ENCODE data around the gene ATG9A. TPM values are rescaled to one million over a fixed set of nuclear protein-coding genes. Genes with fewer than 3 reads are reported as not detected.
A peak's percentile ranks its signal among the peaks of the same experiment; 100 is the strongest.

The ATG9A gene, protein sequence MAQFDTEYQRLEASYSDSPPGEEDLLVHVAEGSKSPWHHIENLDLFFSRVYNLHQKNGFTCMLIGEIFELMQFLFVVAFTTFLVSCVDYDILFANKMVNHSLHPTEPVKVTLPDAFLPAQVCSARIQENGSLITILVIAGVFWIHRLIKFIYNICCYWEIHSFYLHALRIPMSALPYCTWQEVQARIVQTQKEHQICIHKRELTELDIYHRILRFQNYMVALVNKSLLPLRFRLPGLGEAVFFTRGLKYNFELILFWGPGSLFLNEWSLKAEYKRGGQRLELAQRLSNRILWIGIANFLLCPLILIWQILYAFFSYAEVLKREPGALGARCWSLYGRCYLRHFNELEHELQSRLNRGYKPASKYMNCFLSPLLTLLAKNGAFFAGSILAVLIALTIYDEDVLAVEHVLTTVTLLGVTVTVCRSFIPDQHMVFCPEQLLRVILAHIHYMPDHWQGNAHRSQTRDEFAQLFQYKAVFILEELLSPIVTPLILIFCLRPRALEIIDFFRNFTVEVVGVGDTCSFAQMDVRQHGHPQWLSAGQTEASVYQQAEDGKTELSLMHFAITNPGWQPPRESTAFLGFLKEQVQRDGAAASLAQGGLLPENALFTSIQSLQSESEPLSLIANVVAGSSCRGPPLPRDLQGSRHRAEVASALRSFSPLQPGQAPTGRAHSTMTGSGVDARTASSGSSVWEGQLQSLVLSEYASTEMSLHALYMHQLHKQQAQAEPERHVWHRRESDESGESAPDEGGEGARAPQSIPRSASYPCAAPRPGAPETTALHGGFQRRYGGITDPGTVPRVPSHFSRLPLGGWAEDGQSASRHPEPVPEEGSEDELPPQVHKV
- 10 to 100 TPM; 39.8 to 82.6 (median 47.0) TPM for total RNA-seq

DNA sequence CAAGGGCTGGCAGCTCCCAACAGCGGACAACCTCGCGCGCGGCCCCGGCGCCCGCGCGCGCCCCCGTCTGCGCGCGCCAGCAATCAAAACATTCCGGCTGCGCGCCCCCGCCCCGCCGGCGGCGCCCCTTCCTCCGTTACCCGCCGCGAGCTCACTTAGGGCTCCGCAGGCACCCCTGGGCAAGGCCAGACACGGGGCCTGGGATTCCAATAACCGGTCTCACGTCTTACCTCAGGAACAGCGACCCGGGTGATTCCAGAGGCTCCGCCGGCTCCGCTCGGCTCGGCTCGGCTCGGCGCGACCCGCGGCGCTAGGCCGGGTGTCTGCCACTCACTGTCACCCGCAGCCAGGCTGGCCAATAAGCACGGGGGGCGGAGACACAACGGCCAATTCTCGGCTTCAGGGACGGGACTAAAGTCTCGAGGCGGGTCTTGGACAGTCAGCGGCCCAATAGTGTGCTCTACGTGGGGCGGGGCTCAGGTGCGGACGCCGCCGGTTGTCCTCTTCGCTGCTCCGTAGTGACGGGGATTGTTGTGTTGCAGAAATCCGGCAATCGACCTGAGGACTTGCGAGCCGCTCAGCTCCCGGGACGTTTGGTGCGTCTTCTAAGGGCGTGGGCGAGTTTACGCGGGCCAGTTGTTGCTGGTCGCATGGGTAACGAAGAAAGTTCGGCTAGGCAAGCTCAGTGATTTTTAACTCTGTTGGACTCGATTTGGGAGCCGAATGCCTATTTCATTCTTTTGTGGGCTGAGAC, at the start of gene ATG9A, which contains the start of gene ANKZF1:
TSS of gene ATG9A (minus strand) at position 332 of the 754 bp plus-strand sequence. CDS start 1,612 bp downstream, outside the sequence.
TSS of gene ANKZF1 (plus strand) at position 502 of the 754 bp plus-strand sequence. CDS start 452 bp downstream, outside the sequence.
- 4% methylated on average over 11 of the region's 80 CpGs; no CpG with 5 or more reads in 1 of the 2 donors for WGBS, 2 donors (ENCODE audit: low coverage in 1 of 2)
- Histone ChIP-seq H3K27ac (peak within 1 kb of the TSS; percentile 77 to 96 (median 96)), H3K36me3 (peaks cover 0 to 59% of the 10 kb centered on the region in 2 donors)

DNA sequence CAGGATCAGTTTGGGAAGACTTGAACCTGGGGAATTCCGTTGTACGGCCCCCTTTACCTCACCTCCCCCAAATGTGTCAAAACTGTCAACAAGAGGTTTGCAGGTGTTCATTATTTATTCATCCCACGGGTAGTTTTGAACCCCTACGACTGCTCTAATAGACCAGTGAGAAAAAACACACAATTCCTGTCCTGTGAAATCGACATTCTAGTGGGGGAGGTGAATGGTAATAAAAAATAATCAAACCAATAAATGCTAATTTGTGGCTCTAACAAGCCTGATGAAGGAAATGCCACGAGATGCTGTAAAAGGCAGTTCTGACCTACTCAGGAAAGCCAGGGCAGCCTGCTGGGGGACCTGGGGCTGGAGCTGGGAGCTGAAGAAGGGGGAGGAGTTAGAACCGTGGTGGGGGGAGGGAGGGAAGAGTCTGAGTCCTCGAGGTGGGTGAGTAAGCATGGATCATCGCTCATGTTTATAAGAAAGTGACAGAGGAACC, 49.3 kb upstream of the ATG9A start:
- ATAC-seq, result no peak
- no peaks in the 10 kb centered on the region for H3K9me3 ChIP-seq
- H3K36me3 ChIP-seq, result peaks cover 0 to 34% of the 10 kb centered on the region in 2 donors
- H3K4me1 ChIP-seq, result peaks cover 4 to 63% (median 20%) of the 10 kb centered on the region in 3 donors
- H3K4me3 ChIP-seq, result peak overlapping the region; percentile 74 to 81
- H3K27me3 ChIP-seq, result no peaks in the 10 kb centered on the region
- H3K27ac ChIP-seq, result peak overlapping the region; percentile 95 to 99 (median 96)
- 0 to 13% methylated on average over 4 to 9 of the region's 9 CpGs for WGBS, 2 donors (ENCODE audit: low coverage in 1 of 2)
- no peak for TF ChIP-seq POLR2A (IDR thresholded peaks at IDR 0.05)
- TF ChIP-seq, protein P1, sequence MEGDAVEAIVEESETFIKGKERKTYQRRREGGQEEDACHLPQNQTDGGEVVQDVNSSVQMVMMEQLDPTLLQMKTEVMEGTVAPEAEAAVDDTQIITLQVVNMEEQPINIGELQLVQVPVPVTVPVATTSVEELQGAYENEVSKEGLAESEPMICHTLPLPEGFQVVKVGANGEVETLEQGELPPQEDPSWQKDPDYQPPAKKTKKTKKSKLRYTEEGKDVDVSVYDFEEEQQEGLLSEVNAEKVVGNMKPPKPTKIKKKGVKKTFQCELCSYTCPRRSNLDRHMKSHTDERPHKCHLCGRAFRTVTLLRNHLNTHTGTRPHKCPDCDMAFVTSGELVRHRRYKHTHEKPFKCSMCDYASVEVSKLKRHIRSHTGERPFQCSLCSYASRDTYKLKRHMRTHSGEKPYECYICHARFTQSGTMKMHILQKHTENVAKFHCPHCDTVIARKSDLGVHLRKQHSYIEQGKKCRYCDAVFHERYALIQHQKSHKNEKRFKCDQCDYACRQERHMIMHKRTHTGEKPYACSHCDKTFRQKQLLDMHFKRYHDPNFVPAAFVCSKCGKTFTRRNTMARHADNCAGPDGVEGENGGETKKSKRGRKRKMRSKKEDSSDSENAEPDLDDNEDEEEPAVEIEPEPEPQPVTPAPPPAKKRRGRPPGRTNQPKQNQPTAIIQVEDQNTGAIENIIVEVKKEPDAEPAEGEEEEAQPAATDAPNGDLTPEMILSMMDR (IDR thresholded peaks at IDR 0.05), result peak in 1 of 4 experiments; percentile 11

More for the DNA sequence above, at the start of gene ATG9A, which contains the start of gene ANKZF1:
- TF ChIP-seq, protein P1 (IDR thresholded peaks at IDR 0.05), result peak in 2 of 4 experiments; percentile 14 to 21
- TF ChIP-seq POLR2AphosphoS5 (IDR thresholded peaks at IDR 0.05) (peak; percentile 98), POLR2A (IDR thresholded peaks at IDR 0.05) (peak; percentile 69 to 81), EP300 (IDR thresholded peaks at IDR 0.05) (no peak)
- Histone ChIP-seq H3K27me3 (no peaks in the 10 kb centered on the region), H3K9me3 (no peaks in the 10 kb centered on the region), H3K4me3 (peak within 1 kb of the TSS; percentile 67 to 78), H3K4me1 (peaks cover 0 to 40% (median 19%) of the 10 kb centered on the region in 3 donors)
- ATAC-seq, result peak; percentile 99

DNA sequence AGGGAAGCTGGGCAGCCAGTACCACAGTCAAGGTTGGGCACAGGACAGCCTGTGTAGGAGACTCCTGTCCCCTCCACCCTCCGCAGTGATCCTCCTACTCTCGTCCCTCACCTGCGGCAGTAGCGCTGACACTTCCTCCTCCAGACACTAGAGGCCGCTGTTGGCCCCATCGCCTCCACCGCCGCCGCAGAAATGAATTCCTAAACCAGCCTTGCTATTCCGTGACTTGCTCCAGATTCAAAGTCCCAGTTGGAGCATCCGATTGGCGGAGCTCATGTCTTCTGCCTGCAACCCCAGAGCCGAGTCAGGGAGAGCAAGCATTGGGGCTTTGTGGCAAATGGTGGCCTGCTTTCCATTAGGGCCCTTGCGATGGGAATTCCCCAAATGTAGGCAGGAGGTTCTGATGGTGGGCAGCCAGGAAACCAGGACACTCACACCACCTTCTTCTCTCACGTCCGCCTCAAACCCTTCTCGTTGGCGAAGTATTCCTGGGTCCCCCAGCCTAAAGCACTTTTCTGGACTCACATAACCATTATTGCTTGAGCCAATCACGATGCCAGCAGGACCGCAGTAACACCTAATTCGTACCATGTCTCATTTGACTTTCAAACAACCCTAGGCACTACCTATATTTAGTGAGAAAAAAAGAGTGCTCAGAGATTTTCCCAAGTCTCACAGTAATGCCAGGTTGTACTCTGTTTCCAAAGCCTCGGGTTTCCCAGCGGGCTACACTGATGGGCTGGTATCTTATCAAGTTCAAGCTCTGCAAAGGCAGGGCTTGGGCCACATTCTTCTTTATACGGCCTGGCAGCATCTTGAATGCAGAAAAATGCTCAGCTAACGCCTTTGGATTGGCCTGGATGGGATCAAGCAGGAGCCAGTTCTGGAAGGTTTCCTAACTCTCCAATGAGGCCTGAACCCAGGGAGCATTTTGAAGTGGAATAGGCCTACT, 48.5 kb upstream of the ATG9A start:
- no peaks in the 10 kb centered on the region for H3K27me3 ChIP-seq
- WGBS, 2 donors (ENCODE audit: low coverage in 1 of 2), result 20 to 25% methylated on average over 1 to 23 of the region's 25 CpGs
- ATAC-seq, result peak; percentile 12
- H3K4me1 ChIP-seq, result peaks cover 4 to 61% (median 20%) of the 10 kb centered on the region in 3 donors
- peaks cover 0 to 27% of the 10 kb centered on the region in 2 donors for H3K36me3 ChIP-seq
- no peaks in the 10 kb centered on the region for H3K9me3 ChIP-seq
- no peak overlapping the region for H3K4me3 ChIP-seq
- TF ChIP-seq POLR2AphosphoS5 (IDR thresholded peaks at IDR 0.05), result no peak
- no peak for TF ChIP-seq EP300 (IDR thresholded peaks at IDR 0.05)
- TF ChIP-seq, protein P1 (IDR thresholded peaks at IDR 0.05), result peak in 3 of 4 experiments; percentile 95 to 99 (median 97)
- TF ChIP-seq POLR2A (IDR thresholded peaks at IDR 0.05), result no peak
- peak overlapping the region; percentile 95 to 99 (median 96) for H3K27ac ChIP-seq

Measured in gastroesophageal sphincter (tissue), 4 donors.